GM12878 (cell line): ENCODE measurements around the gene MGMT. TPM values are rescaled to one million over a fixed set of nuclear protein-coding genes. Genes with fewer than 3 reads are reported as not detected.

Experiments used
- ATAC-seq: fragments of 200-7000 bp; cut with Tn5 transposase; 3 replicates; pipeline ENCODE4 v1.9.1; 2020; ENCODE audit warnings: mild to moderate bottlenecking, moderate library complexity
- BruUV-seq: library from RNA; stranded (reverse); fragments of 400-500 nt; replicated peaks from 2 replicates; lab custom pipeline; 2021; lab: Mats Ljungman, UMichigan
- CTCF ChIA-PET: fragments of 300-600 bp; sonication (Branson Sonifier 250); formaldehyde crosslinking; extraction: SDS; loops from one replicate; lab custom pipeline; 2021; ENCODE audit warnings: inconsistent platforms; lab: Yijun Ruan, JAX
- POLR2A ChIA-PET: fragments of 350-600 bp; formaldehyde crosslinking; extraction: SDS; loops from one replicate; lab custom pipeline; 2021; ENCODE audit warnings: inconsistent platforms; lab: Charles Lee
- RAD21 ChIA-PET: fragments of 300-600 bp; sonication (Branson Sonifier 250); formaldehyde crosslinking; loops from one replicate; lab custom pipeline; 2023; ENCODE audit warnings: antibody characterized with exemption; ENCODE audit not compliant: unreplicated experiment; lab: Charles Lee
- SMC1A ChIA-PET: fragments of 300-600 bp; sonication (Branson Sonifier 250); formaldehyde crosslinking; loops from one replicate; lab custom pipeline; 2023; ENCODE audit not compliant: unreplicated experiment, uncharacterized antibody; lab: Charles Lee
- DNase-seq: peaks from one replicate; pipeline ENCODE4 v3.0.0-alpha.2; 2011; ENCODE audit warnings: low read depth, low spot score
- FAIRE-seq: peaks from 3 replicates; lab custom pipeline; 2011; peaks lifted over from hg19 to GRCh38; lab: Jason Lieb, UNC
- H2AFZ ChIP-seq: 2 replicates; pipeline ENCODE4 v1.6.0; 2011; ENCODE audit warnings: low read depth, low read length, control low read depth; ENCODE audit not compliant: control insufficient read depth
- H3K27ac ChIP-seq: 2 replicates; pipeline ENCODE4 v1.5.1; 2011; ENCODE audit warnings: control low read depth; ENCODE audit not compliant: control insufficient read depth, insufficient read depth
- H3K27me3 ChIP-seq, 2 experiments: replicated peaks in 1 of 2; 2 replicates each; pipeline versions ENCODE4 v1.6.0 to v1.6.1; 2011; ENCODE audit warnings: low read length in 1 of 2; ENCODE audit not compliant: control insufficient read depth in 2 of 2, insufficient read depth in 2 of 2
- H3K36me3 ChIP-seq, 2 experiments: 2 replicates each; pipeline ENCODE4 v1.5.1; 2011; ENCODE audit warnings: low read length in 1 of 2; ENCODE audit not compliant: control insufficient read depth in 2 of 2, insufficient read depth in 2 of 2
- H3K4me1 ChIP-seq: 2 replicates; pipeline ENCODE4 v1.6.1; 2011; ENCODE audit warnings: mild to moderate bottlenecking, low read length, moderate library complexity, mixed read lengths; ENCODE audit not compliant: control insufficient read depth, insufficient read depth
- H3K4me2 ChIP-seq: 2 replicates; pipeline ENCODE4 v1.6.0; 2011; ENCODE audit warnings: control low read depth; ENCODE audit not compliant: control insufficient read depth, insufficient read depth
- H3K4me3 ChIP-seq: fragments of 200-600 bp; sonication (generic); 2 replicates; pipeline ENCODE4 v1.5.1; 2016
- H3K79me2 ChIP-seq: 2 replicates; pipeline ENCODE4 v1.6.0; 2011; ENCODE audit warnings: low read length; ENCODE audit not compliant: control insufficient read depth, insufficient read depth
- H3K9ac ChIP-seq: 2 replicates; pipeline ENCODE4 v1.8.0; 2011; ENCODE audit warnings: low read length, control low read depth, mixed read lengths; ENCODE audit not compliant: control insufficient read depth, insufficient read depth
- H3K9me3 ChIP-seq: replicated peaks from 3 replicates; pipeline ENCODE4 v1.5.1; 2011; ENCODE audit warnings: mild to moderate bottlenecking, low read length; ENCODE audit not compliant: control insufficient read depth, insufficient read depth
- H4K20me1 ChIP-seq: 2 replicates; pipeline ENCODE4 v1.6.0; 2011; ENCODE audit not compliant: control insufficient read depth, insufficient read depth
- BCL3 ChIP-seq: IDR thresholded peaks from 2 replicates; pipeline ENCODE4 v1.6.1; 2011; ENCODE audit warnings: borderline replicate concordance, low read depth, mild to moderate bottlenecking, moderate library complexity, low read length; ENCODE audit not compliant: insufficient read depth, poor library complexity, severe bottlenecking
- CBX3 ChIP-seq: fragments of 200-600 bp; sonication (generic); IDR thresholded peaks from 2 replicates; pipeline ENCODE4 v1.6.1; 2016; ENCODE audit warnings: low read depth, borderline replicate concordance
- MYB ChIP-seq: fragments of 150-350 bp; IDR thresholded peaks from 2 replicates; pipeline ENCODE4 v1.6.1; 2014; ENCODE audit warnings: mild to moderate bottlenecking, low read depth, low read length, borderline replicate concordance
- PML ChIP-seq: IDR thresholded peaks from 2 replicates; pipeline ENCODE4 v1.6.1; 2012; ENCODE audit warnings: low read length, inconsistent platforms
- SKIL ChIP-seq: fragments of 450-650 bp; IDR thresholded peaks from 2 replicates; pipeline ENCODE4 v1.6.1; 2017; ENCODE audit warnings: mild to moderate bottlenecking, low read depth, inconsistent platforms; ENCODE audit not compliant: poor library complexity, severe bottlenecking
- ZNF217 ChIP-seq: fragments of 450-650 bp; IDR thresholded peaks from 2 replicates; pipeline ENCODE4 v1.6.1; 2017; ENCODE audit warnings: antibody characterized with exemption, mild to moderate bottlenecking
- WGBS: methylation state at CpG from one replicate; pipeline ENCODE4 v1.1.6; 2016; ENCODE audit warnings: low lambda C conversion rate; ENCODE audit not compliant: insufficient replicate concordance, insufficient coverage; ENCODE audit errors: missing lambda C conversion rate; 5-methylcytosine and 5-hydroxymethylcytosine counted together
- in situ Hi-C: fragments of 300-500 bp; cut with MboI; formaldehyde crosslinking; loops from 9 replicates; pipeline ENCODE4 v1.14.3; 2018; ENCODE audit warnings: mixed read lengths
- intact Hi-C: fragments of 100-400 bp; cut with micrococcal nuclease; formaldehyde crosslinking; loops from one replicate; pipeline ENCODE4 v1.14.2; 2022; ENCODE audit not compliant: unreplicated experiment
- polyA plus RNA-seq, 11 experiments: library from polyadenylated mRNA; depleted of rRNA in 4 of 11; unstranded in 6 of 11; stranded (reverse) in 5 of 11; fragments of >200 nt; fragmentation: Nextera tagmentation in 4 of 11; fragmentation: Illumina TruSeq in 1 of 11; extraction: Ambion mirVana in 4 of 11; extraction: Trizol in 1 of 11; gene quantifications; 1 replicate in 1 of 11; 2 replicates in 10 of 11; pipeline versions ENCODE4 v1.2.1 to v1.2.3, GENCODE V29; 2011 to 2016; ENCODE audit warnings: inconsistent platforms in 2 of 11, missing spikeins in 2 of 11, low read depth in 1 of 11
- total RNA-seq, 4 experiments: library from RNA; depleted of rRNA in 3 of 4; stranded (reverse); fragments of >200 nt in 3 of 4; fragmentation: Illumina TruSeq in 1 of 4; extraction: Trizol in 1 of 4; gene quantifications; 2 replicates each; pipeline versions ENCODE4 v1.2.1 to v1.2.3, GENCODE V29; 2013 to 2021

MGMT gene
- total and polyA plus RNA-seq, 10 of the 15 experiments (the other 5 are each of a cell fraction or from before 2014, with no cell fraction given), result 0.16 to 24.2 (median 13.3) TPM

GRCh38 chr10:129579228-129579627 lies 112.2 kb downstream of the MGMT start (continued):
- TF ChIP-seq BCL3 (no peak), ZNF217 (no peak)

- RAD21 ChIA-PET, result no interaction called here
- H2AFZ ChIP-seq, result no peak overlapping the region
- WGBS, result 98% methylated on average over 13 of the region's 13 CpGs
- no peak overlapping the region for H3K4me3 ChIP-seq
- H3K79me2 ChIP-seq, result no peaks in the 10 kb centered on the region
- intact Hi-C loops (no loop called here), in situ Hi-C loops (no loop called here)
- no peaks in the 10 kb centered on the region for H3K36me3 ChIP-seq
- H3K27me3 ChIP-seq, result no peaks in the 10 kb centered on the region
- no peaks in the 10 kb centered on the region for H3K4me1 ChIP-seq
- no peak overlapping the region for H3K27ac ChIP-seq
- SMC1A ChIA-PET, result no interaction called here
- FAIRE-seq (no peak), DNase-seq (no peak), ATAC-seq (no peak)
- no peak overlapping the region for H3K4me2 ChIP-seq
- BruUV-seq, result no TSS peak
- CTCF ChIA-PET, result interaction anchor here (0.6 kb wide), 1 partner anchor 36 kb away, joined by 4 read pairs; no protein-coding TSS in a partner anchor
- TF ChIP-seq CBX3, result no peak
- peaks cover 1% of the 10 kb centered on the region for H3K9me3 ChIP-seq
- no peaks in the 10 kb centered on the region for H4K20me1 ChIP-seq
- H3K9ac ChIP-seq, result no peak overlapping the region
- POLR2A ChIA-PET, result no interaction called here
These were observed 113.0 kb downstream of the MGMT start for GRCh38 chr10:129580010-129580409.

GRCh38 chr10:129580901-129581300 lies 113.9 kb downstream of the MGMT start:
- no TSS peak for BruUV-seq
- intact Hi-C loops, result no loop called here
- POLR2A ChIA-PET, result no interaction called here

More at GRCh38 chr10:129580901-129581300, 113.9 kb downstream of the MGMT start:
- Histone ChIP-seq H4K20me1 (no peaks in the 10 kb centered on the region), H2AFZ (no peak overlapping the region), H3K9me3 (peaks cover 1% of the 10 kb centered on the region), H3K27ac (no peak overlapping the region), H3K4me3 (no peak overlapping the region), H3K36me3 (no peaks in the 10 kb centered on the region), H3K9ac (no peak overlapping the region), H3K27me3 (no peaks in the 10 kb centered on the region), H3K4me2 (no peak overlapping the region), H3K79me2 (no peaks in the 10 kb centered on the region), H3K4me1 (no peaks in the 10 kb centered on the region)
- RAD21 ChIA-PET, result no interaction called here
- WGBS, result 91% methylated on average over 9 of the region's 9 CpGs
- in situ Hi-C loops, result no loop called here
- FAIRE-seq (no peak), DNase-seq (no peak), ATAC-seq (no peak)
- TF ChIP-seq MYB (no peak), PML (no peak), SKIL (no peak)
- CTCF ChIA-PET, result no interaction called here
- SMC1A ChIA-PET, result no interaction called here
